Globus pallidus (tissue), 1 donor: ENCODE measurements around the gene LRIG3.
A peak's percentile ranks its signal among the peaks of the same experiment; 100 is the strongest.
"Not testable (repeated sequence)": the region's sequence is repeated elsewhere in the genome, so short reads cannot be mapped to it uniquely, and the experiment has no call there.

Experiments
- DNase-seq: peaks from one replicate; pipeline ENCODE4 v3.0.0-alpha.2; 2015; ENCODE audit warnings: low spot score

Gene LRIG3

DNA sequence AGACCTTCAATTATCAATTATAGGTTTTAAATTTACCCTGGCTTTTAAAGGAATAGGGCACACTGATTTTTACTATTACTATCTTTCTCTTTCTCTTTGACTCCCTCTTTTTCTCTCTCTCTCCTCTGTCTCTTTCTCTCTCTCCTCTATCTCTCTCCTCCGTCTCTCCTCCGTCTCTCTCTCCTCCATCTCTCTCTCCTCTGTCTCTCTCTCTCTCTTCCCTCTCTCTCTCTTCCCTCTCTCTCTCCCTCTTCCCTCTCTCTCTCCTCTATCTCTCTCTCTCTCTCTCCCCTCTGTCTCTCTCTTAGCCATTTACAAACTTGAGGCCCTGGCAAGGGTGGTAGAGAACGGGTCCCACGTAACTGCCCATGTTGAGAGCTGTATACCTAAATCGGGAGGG, 62.3 kb downstream of the LRIG3 start:
- no peak for DNase-seq

DNA sequence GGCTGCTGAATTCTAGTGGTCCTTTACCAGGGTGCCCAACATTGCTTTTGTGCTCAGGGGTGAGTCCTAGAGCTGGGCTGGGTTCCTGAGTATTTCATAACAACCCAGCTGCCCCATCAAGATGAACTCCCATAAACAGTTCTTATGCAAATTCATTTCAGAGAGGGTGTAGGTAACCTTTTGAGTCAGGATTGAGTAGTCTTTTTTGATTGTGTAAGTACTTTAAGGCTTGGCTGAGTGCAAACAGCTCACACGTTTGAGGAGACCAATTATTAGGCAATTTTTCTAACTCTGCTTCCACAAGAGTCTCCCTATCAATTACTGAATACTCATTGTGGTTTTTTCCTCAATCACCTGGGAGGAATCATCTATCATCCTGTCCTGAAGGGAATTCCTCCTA, 63.1 kb downstream of the LRIG3 start:
- DNase-seq: not testable (repeated sequence)

DNA sequence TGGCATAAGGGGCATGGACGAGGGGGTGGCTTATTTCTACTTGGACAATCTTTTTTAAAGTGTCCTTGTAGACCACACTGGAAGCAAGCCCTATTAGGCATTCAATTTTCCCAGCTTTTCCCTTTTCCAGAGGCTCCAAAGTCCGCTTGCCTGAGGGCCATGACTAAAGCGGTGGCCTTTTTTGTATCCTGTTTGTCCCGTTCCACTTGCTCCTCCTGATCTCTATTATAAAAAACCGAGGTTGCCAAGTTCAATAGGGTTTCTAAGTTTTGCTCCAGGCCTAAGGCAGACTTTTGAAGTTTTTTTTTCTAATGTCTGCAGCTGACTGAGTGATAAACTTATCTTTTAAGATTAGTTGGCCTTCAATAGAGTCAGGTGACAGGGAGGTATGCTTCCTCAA, 64.7 kb downstream of the LRIG3 start:
- not testable (repeated sequence) for DNase-seq

DNA sequence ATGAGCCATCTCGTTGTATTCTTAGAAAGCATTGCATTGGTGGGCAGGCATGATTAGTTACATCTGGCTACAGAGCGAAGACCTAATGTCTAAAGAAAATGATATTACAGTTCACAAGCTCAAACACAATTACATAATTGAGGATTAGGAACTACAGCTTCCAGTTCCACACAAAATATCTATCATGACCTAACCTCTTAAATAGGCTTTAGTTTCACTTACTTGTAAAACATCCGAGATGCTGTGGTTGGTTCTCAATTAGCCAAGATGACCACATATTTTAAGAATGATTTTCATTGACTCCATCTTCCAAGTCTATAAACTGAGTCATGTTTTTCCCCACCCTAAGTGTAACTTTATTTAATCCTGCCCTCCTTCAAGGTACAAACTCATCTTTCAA, 69.5 kb downstream of the LRIG3 start:
- DNase-seq: no peak

DNA sequence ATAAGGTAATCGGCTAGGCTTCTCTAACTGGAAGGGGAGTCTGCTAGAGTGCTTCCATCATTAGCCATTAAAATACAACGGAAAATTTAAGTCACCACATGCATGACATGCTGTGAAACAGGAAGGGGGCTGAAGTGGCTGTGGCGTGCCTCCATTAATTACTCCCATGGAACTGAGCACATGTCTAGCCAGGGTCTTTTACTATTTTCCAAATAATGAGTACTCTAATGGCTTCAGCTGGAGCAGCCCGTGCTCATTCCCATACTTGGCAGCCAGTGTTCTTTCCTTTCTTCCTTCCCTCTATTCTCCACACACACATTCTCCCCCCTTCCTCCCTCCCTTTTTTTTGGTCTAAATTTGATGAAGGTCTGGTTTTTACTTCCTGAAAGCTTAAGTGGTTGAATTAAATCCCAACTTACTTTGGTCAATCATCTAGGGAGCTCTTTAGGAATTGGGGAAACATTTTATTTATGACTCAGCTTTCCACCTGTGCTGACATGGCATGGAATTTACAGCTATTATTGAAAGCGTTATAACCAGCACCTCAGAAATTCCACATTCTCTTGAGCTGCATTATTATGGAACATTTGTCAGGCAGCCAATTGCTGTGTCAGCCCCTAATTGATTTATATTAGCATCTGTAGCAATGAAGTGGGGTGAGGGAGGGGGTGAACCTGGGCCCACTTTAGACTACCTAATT, 72.3 kb downstream of the LRIG3 start:
- no peak for DNase-seq

DNA sequence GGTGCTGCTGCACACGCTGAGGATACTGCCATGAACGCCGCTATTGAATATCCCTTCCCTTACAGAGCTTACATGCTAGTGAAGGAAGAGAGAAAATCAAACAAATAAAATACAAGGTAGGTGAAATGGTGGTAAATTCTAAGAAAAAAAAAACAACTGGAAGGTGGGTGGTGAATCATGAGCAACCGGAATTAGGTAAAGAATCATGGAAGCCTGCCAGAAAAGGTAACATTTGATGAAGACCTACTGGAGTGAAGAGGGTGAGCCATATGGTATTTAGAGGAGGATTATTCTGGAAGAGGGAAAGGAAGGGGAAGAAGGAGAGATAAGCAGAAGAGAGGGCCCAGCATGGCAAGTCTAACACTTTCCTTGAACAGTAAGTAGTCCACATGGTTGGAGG, 76.1 kb downstream of the LRIG3 start:
- no peak for DNase-seq

DNA sequence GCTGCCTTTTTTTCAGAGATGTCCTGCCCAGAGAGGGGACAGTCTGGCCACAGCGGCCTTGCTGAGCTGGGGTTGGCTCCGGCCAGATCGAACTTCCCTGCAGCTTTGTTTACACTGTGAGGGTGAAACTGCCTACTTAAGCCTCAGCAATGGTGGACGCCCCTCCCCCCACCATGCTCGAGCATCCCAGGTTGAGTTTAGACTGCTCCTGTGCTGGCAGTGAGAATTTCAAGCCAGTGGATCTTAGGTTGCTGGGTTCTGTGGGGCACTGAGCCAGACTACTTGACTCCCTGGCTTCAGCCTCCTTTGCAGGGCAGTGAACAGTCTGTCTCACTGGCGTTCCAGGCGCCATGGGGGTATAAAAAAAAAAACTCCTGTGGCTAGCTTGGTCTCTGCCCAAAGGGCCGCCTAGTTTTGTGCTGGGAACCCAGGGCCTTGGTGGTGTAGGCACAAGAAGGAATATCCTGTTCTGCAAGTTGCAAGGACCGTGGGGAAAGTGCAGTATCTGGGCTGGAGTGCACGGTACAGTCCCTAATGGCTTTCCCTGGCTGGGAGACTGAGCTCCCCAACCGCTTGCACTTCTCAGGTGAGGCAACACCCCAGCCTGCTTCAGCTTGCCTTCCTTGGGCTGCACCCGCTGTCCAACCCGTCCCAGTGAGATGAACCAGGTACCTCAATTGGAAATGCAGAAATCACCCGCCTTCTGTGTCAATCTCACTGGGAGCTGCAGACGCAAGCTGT, 79.1 kb downstream of the LRIG3 start:
- DNase-seq: no peak

DNA sequence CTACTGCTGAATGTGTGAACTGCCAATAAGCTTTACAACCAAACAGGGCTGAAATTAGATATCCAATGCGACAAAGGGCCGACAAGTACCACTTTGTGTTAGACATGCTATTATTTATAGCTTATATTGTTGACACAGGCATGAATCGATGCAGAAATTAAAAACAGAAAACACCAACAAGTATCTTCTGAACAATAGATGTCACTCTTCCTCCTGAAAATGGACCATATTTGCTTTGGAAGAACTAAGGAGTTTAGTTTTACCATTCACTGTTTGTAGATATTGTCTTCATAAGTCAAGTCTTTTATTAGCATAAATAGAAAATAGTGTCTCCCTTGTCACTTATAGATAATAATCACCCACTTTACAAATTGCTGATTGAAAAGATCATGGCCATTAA, 86.5 kb downstream of the LRIG3 start:
- peak; percentile 42 for DNase-seq

DNA sequence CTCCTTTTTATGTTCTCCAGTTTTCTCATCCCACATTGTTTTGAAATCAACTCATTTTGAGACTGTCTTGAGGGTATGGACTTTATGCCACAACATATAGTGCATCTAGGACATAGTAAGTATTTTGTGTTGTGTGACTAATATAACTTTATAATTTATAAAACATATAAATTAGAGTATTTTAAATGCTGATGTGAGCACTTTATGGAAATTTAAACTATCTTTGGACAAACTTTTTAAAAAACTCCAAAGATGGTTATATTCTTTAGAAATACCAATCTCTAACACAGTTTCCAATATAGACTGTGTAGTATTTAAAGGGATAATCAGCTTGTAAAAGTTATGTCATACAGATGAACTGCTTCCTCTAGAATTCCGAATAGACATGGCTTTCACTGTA, 87.4 kb downstream of the LRIG3 start:
- no peak for DNase-seq
